ENCODE data around the gene PELI2.

GRCh38 chr14:56295743-56296142 lies 177.5 kb downstream of the PELI2 start:
- TF ChIP-seq CTCF (IDR thresholded peaks at IDR 0.05) (no peak), POLR2A (IDR thresholded peaks at IDR 0.05) (no peak), POLR2AphosphoS5 (IDR thresholded peaks at IDR 0.05) (no peak)

Measured in prostate gland (tissue), 2 donors.